CD14-positive monocyte (primary cell): ENCODE results near the gene PCCB. TPM values are rescaled to one million over a fixed set of nuclear protein-coding genes. Genes with fewer than 3 reads are reported as not detected.

Experiments
- DNase-seq, 3 donors: peaks; one replicate each; pipeline ENCODE4 v3.0.0-alpha.2; 2011 to 2022
- H2AFZ ChIP-seq: 2 replicates; pipeline ENCODE4 v1.6.0; 2012; ENCODE audit warnings: mild to moderate bottlenecking, low read depth, low read length, inconsistent platforms; ENCODE audit not compliant: insufficient read depth, poor library complexity, severe bottlenecking
- H3K27ac ChIP-seq, 2 donors: 1 replicate in 1 of 2; 2 replicates in 1 of 2; pipeline ENCODE4 v1.5.1; 2012 to 2013; ENCODE audit warnings: low read length in 2 of 2, control low read depth in 1 of 2, inconsistent platforms in 1 of 2, low read depth in 1 of 2, mild to moderate bottlenecking in 1 of 2
- H3K27me3 ChIP-seq, 2 donors: one replicate each; pipeline versions ENCODE4 v1.6.0 to v1.6.1; 2011 to 2013; ENCODE audit warnings: low read length in 2 of 2; ENCODE audit not compliant: control insufficient read depth in 2 of 2, insufficient read depth in 2 of 2
- H3K36me3 ChIP-seq, 2 donors: replicated peaks in 1 of 2; 1 replicate in 1 of 2; 2 replicates in 1 of 2; pipeline versions ENCODE4 v1.5.1 to v1.6.1; 2012 to 2013; ENCODE audit warnings: low read length in 2 of 2, control low read depth in 1 of 2, inconsistent platforms in 1 of 2, mild to moderate bottlenecking in 1 of 2; ENCODE audit not compliant: insufficient read depth in 2 of 2, control insufficient read depth in 1 of 2
- H3K4me1 ChIP-seq, 2 donors: 1 replicate in 1 of 2; 2 replicates in 1 of 2; pipeline versions ENCODE4 v1.5.1 to v1.6.1; 2012 to 2013; ENCODE audit warnings: low read length in 2 of 2, control low read depth in 1 of 2, inconsistent platforms in 1 of 2, mild to moderate bottlenecking in 1 of 2, moderate library complexity in 1 of 2; ENCODE audit not compliant: insufficient read depth in 2 of 2, control insufficient read depth in 1 of 2
- H3K4me2 ChIP-seq: replicated peaks from 2 replicates; pipeline ENCODE3; 2012; ENCODE audit warnings: low read length, moderate library complexity, mild to moderate bottlenecking; ENCODE audit not compliant: poor library complexity, severe bottlenecking; ENCODE audit errors: extremely low read depth
- H3K4me3 ChIP-seq, 3 experiments: fragments of 200-600 bp in 1 of 3; sonication (generic) in 1 of 3; replicated peaks in 1 of 3; 1 replicate in 2 of 3; 2 replicates in 1 of 3; pipeline ENCODE4 v1.5.1; 2011 to 2013; ENCODE audit warnings: low read length in 3 of 3, mild to moderate bottlenecking in 3 of 3, control low read depth in 2 of 3, low read depth in 2 of 3, inconsistent platforms in 1 of 3, moderate library complexity in 1 of 3
- H3K79me2 ChIP-seq: 2 replicates; pipeline ENCODE4 v1.6.0; 2012; ENCODE audit warnings: mild to moderate bottlenecking, control low read depth, inconsistent platforms, low read length, moderate library complexity; ENCODE audit not compliant: insufficient read depth
- H3K9ac ChIP-seq: 2 replicates; pipeline ENCODE4 v1.6.0; 2017; ENCODE audit warnings: low read length, mild to moderate bottlenecking; ENCODE audit not compliant: insufficient read depth, poor library complexity, severe bottlenecking
- H3K9me3 ChIP-seq, 2 donors: replicated peaks in 1 of 2; 1 replicate in 1 of 2; 2 replicates in 1 of 2; pipeline versions ENCODE4 v1.5.1 to v1.6.1; 2012 to 2013; ENCODE audit warnings: low read length in 2 of 2, control low read depth in 1 of 2; ENCODE audit not compliant: control insufficient read depth in 1 of 2, insufficient read depth in 1 of 2
- H4K20me1 ChIP-seq: 2 replicates; pipeline ENCODE4 v1.6.0; 2012; ENCODE audit warnings: mild to moderate bottlenecking, low read length, control low read depth, moderate library complexity; ENCODE audit not compliant: insufficient read depth
- H3K27ac Mint-ChIP-seq, 7 donors: one replicate each; pipeline ENCODE4 v1.8.0; 2020; ENCODE audit warnings: mild to moderate bottlenecking in 7 of 7, mixed read lengths in 7 of 7, moderate library complexity in 6 of 7, inconsistent platforms in 2 of 7
- H3K27me3 Mint-ChIP-seq, 3 donors: one replicate each; pipeline ENCODE4 v1.8.0; 2021 to 2022; ENCODE audit warnings: low read depth in 3 of 3, mild to moderate bottlenecking in 3 of 3, mixed read lengths in 3 of 3, moderate library complexity in 3 of 3, inconsistent platforms in 1 of 3
- H3K36me3 Mint-ChIP-seq, 2 donors: one replicate each; pipeline ENCODE4 v1.8.0; 2020; ENCODE audit warnings: mixed read lengths in 2 of 2, inconsistent platforms in 1 of 2, mild to moderate bottlenecking in 1 of 2
- H3K4me1 Mint-ChIP-seq: one replicate; pipeline ENCODE4 v1.8.0; 2020; ENCODE audit warnings: mild to moderate bottlenecking, mixed read lengths
- H3K4me3 Mint-ChIP-seq, 2 donors: one replicate each; pipeline ENCODE4 v1.8.0; 2020; ENCODE audit warnings: mild to moderate bottlenecking in 2 of 2, mixed read lengths in 2 of 2, moderate library complexity in 1 of 2
- H3K9me3 Mint-ChIP-seq, 7 donors: one replicate each; pipeline ENCODE4 v1.8.0; 2020 to 2022; ENCODE audit warnings: mixed read lengths in 7 of 7, mild to moderate bottlenecking in 6 of 7, moderate library complexity in 6 of 7, inconsistent platforms in 2 of 7
- CTCF ChIP-seq: fragments of 200-600 bp; IDR thresholded peaks from one replicate; pipeline ENCODE4 v1.8.0; 2022; ENCODE audit warnings: antibody characterized with exemption, mild to moderate bottlenecking
- WGBS: methylation state at CpG from one replicate; pipeline ENCODE4 v1.1.5; 2013; ENCODE audit warnings: missing lambda C conversion rate; ENCODE audit not compliant: insufficient coverage; 5-methylcytosine and 5-hydroxymethylcytosine counted together
- intact Hi-C, 2 donors: fragments of 100-400 bp; cut with micrococcal nuclease; formaldehyde crosslinking; loops; one replicate each; pipeline versions ENCODE4 v1.15.0 to v1.15.1; 2023
- polyA plus RNA-seq, 3 donors: library from polyadenylated mRNA; depleted of rRNA in 1 of 3; unstranded in 2 of 3; stranded (reverse) in 1 of 3; fragments of 300-500 nt in 2 of 3; fragments of >200 nt in 1 of 3; fragmentation: Illumina TruSeq in 2 of 3; gene quantifications; 1 replicate in 2 of 3; 2 replicates in 1 of 3; pipeline ENCODE4 v1.2.3, GENCODE V29; 2012 to 2021

Gene PCCB
- polyA plus RNA-seq, 3 donors: 13.1 to 41.7 (median 31.6) TPM

DNA sequence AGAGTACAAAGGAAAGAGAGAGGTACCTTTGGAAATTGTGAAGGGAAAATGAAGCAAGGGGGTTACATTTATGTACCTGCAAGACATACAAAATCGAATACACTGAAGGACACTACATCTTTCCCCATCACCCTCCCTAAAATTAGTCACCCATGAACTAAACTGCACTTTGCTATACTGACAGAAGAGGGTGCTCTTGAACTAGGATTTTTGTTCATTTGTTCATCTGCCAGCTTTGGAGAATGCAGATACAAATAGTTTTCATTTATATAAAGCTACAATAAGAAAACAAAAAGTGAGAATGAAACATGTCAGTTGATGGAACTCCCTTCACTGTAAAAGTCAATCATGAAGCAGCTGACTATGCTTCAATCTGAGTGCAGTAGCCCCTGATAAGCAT is 55.7 kb downstream of the PCCB start:
- TF ChIP-seq CTCF: no peak
- H2AFZ ChIP-seq: no peak overlapping the region
- Mint-ChIP-seq H3K9me3 (peaks cover 0 to 9% (median 2%) of the 10 kb centered on the region in 7 donors), H3K27ac (peak overlapping the region in 1 of 7 donors; percentile 25), H3K4me3 (no peak overlapping the region), H3K36me3 (peaks cover 27 to 55% of the 10 kb centered on the region in 2 donors), H3K27me3 (peaks cover 0 to 2% (median 0%) of the 10 kb centered on the region in 3 donors), H3K4me1 (no peaks in the 10 kb centered on the region)
- H3K79me2 ChIP-seq: no peaks in the 10 kb centered on the region
- no peaks in the 10 kb centered on the region for H4K20me1 ChIP-seq
- no peak overlapping the region for H3K9ac ChIP-seq
- no peak overlapping the region for H3K27ac ChIP-seq
- no CpG with 5 or more reads among the region's 1 CpG for WGBS
- intact Hi-C loops: no loop called here
- peaks cover 6 to 18% of the 10 kb centered on the region in 2 donors for H3K36me3 ChIP-seq
- H3K9me3 ChIP-seq: peaks cover 0 to 9% of the 10 kb centered on the region in 2 donors
- H3K4me3 ChIP-seq: no peak overlapping the region
- DNase-seq: peak in 1 of 3 donors; percentile 2
- H3K4me1 ChIP-seq: no peaks in the 10 kb centered on the region
- H3K27me3 ChIP-seq: no peaks in the 10 kb centered on the region
- H3K4me2 ChIP-seq: no peak overlapping the region

DNA sequence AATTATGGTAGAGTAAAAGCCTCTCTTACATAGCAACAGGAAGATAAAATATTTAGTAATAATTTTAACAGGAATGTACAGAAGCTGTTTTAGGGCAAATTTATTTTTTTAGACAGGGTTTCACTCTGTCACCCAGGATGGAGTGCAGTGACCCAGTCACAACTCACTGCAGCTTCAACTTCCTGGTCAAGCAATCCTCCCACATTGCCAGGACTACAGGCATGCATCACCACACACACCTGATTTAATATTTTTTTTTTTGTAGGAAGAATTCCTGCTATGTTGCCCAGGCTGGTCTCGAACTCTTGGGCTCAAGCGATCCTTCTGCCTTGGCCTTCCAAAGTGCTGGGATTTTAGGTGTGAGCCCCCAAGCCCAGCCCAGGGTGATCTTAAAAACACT is 61.1 kb downstream of the PCCB start:
- Histone ChIP-seq H4K20me1 (no peaks in the 10 kb centered on the region), H3K36me3 (no peaks in the 10 kb centered on the region), H2AFZ (no peak overlapping the region), H3K9ac (no peak overlapping the region), H3K4me2 (no peak overlapping the region), H3K4me3 (no peak overlapping the region), H3K27ac (no peak overlapping the region), H3K4me1 (no peaks in the 10 kb centered on the region), H3K79me2 (no peaks in the 10 kb centered on the region), H3K9me3 (peaks cover 0 to 4% of the 10 kb centered on the region in 2 donors), H3K27me3 (no peaks in the 10 kb centered on the region)
- DNase-seq: no peak
- 94% methylated on average over 2 of the region's 2 CpGs for WGBS
- intact Hi-C loops: no loop called here
- Mint-ChIP-seq H3K27ac (no peak overlapping the region), H3K27me3 (peaks cover 0 to 3% (median 0%) of the 10 kb centered on the region in 3 donors), H3K4me1 (no peaks in the 10 kb centered on the region), H3K4me3 (no peak overlapping the region), H3K36me3 (peaks cover 18 to 25% of the 10 kb centered on the region in 2 donors), H3K9me3 (peaks cover 0 to 2% (median 0%) of the 10 kb centered on the region in 7 donors)
- TF ChIP-seq CTCF: no peak
